ENCODE results near the gene CPLANE1.
A peak's percentile ranks its signal among the peaks of the same experiment; 100 is the strongest.
"Not testable (repeated sequence)": the region's sequence is repeated elsewhere in the genome, so short reads cannot be mapped to it uniquely, and the experiment has no call there.

The CPLANE1 gene

GRCh38 chr5:37090781-37091180 lies 158.4 kb downstream of the CPLANE1 start:
- DNase-seq (ENCODE audit: low read depth): no peak
- TF ChIP-seq CTCF (IDR thresholded peaks at IDR 0.05; ENCODE audit: low read depth, low read length) (no peak), MAX (IDR thresholded peaks at IDR 0.05; ENCODE audit: low read depth, low read length) (no peak), POLR2A (IDR thresholded peaks at IDR 0.05; ENCODE audit: extremely low read depth, insufficient read length) (no peak), MYC (IDR thresholded peaks at IDR 0.05; ENCODE audit: low read depth, low read length) (no peak)
- no peak overlapping the region for H3K4me3 ChIP-seq (ENCODE audit: low read depth, low read length)

GRCh38 chr5:37090123-37090726 lies 159.0 kb downstream of the CPLANE1 start:
- no peak for TF ChIP-seq CTCF (IDR thresholded peaks at IDR 0.05; ENCODE audit: low read depth, low read length)
- no peak for TF ChIP-seq MAX (IDR thresholded peaks at IDR 0.05; ENCODE audit: low read depth, low read length)
- H3K4me3 ChIP-seq (ENCODE audit: low read depth, low read length): no peak overlapping the region
- DNase-seq (ENCODE audit: low read depth): no peak

GRCh38 chr5:37088009-37088408 lies 161.2 kb downstream of the CPLANE1 start:
- no peak overlapping the region for H3K4me3 ChIP-seq (ENCODE audit: low read depth, low read length)
- TF ChIP-seq POLR2A (IDR thresholded peaks at IDR 0.05; ENCODE audit: extremely low read depth, insufficient read length) (no peak), CTCF (IDR thresholded peaks at IDR 0.05; ENCODE audit: low read depth, low read length) (no peak), MYC (IDR thresholded peaks at IDR 0.05; ENCODE audit: low read depth, low read length) (no peak), MAX (IDR thresholded peaks at IDR 0.05; ENCODE audit: low read depth, low read length) (no peak)
- DNase-seq (ENCODE audit: low read depth): no peak

GRCh38 chr5:37086466-37087173 lies 162.6 kb downstream of the CPLANE1 start:
- TF ChIP-seq MAX (IDR thresholded peaks at IDR 0.05; ENCODE audit: low read depth, low read length) (no peak; the same call in 1 of the 2 replicates), MYC (IDR thresholded peaks at IDR 0.05; ENCODE audit: low read depth, low read length) (no peak), CTCF (IDR thresholded peaks at IDR 0.05; ENCODE audit: low read depth, low read length) (no peak), POLR2A (IDR thresholded peaks at IDR 0.05; ENCODE audit: extremely low read depth, insufficient read length) (no peak)
- H3K4me3 ChIP-seq (ENCODE audit: low read depth, low read length): no peak overlapping the region
- DNase-seq (ENCODE audit: low read depth): peak; percentile 37

GRCh38 chr5:37086026-37086425 lies 163.2 kb downstream of the CPLANE1 start:
- not testable (repeated sequence) for DNase-seq (ENCODE audit: low read depth)

GRCh38 chr5:37082977-37083376 lies 166.2 kb downstream of the CPLANE1 start:
- DNase-seq (ENCODE audit: low read depth); H3K4me3 ChIP-seq (ENCODE audit: low read depth, low read length): not testable (repeated sequence)

More at GRCh38 chr5:37086026-37086425, 163.2 kb downstream of the CPLANE1 start:
- H3K4me3 ChIP-seq (ENCODE audit: low read depth, low read length): not testable (repeated sequence)

GRCh38 chr5:37080697-37081096 lies 168.5 kb downstream of the CPLANE1 start:
- no peak for DNase-seq (ENCODE audit: low read depth)
- no peak for TF ChIP-seq POLR2A (IDR thresholded peaks at IDR 0.05; ENCODE audit: extremely low read depth, insufficient read length)
- no peak for TF ChIP-seq MAX (IDR thresholded peaks at IDR 0.05; ENCODE audit: low read depth, low read length)
- no peak for TF ChIP-seq CTCF (IDR thresholded peaks at IDR 0.05; ENCODE audit: low read depth, low read length)
- no peak for TF ChIP-seq MYC (IDR thresholded peaks at IDR 0.05; ENCODE audit: low read depth, low read length)
- H3K4me3 ChIP-seq (ENCODE audit: low read depth, low read length): no peak overlapping the region
